HL-60 (cell line): ENCODE measurements around the gene ACVR2A.

ENCODE experiments used
- POLR2AphosphoS5 ChIP-seq: IDR thresholded peaks from 2 replicates; pipeline ENCODE4 v1.6.1; 2012; ENCODE audit warnings: low read depth
- TF ChIP-seq, protein P1 (sequence below): IDR thresholded peaks from 2 replicates; pipeline ENCODE4 v1.6.1; 2012; ENCODE audit warnings: low read depth; ENCODE audit not compliant: insufficient replicate concordance
- TF ChIP-seq, protein P2 (sequence below): IDR thresholded peaks from one replicate; pipeline ENCODE4 v1.5.1; 2011; ENCODE audit warnings: low read length, control low read depth, inconsistent platforms; ENCODE audit not compliant: insufficient read depth

DNA sequence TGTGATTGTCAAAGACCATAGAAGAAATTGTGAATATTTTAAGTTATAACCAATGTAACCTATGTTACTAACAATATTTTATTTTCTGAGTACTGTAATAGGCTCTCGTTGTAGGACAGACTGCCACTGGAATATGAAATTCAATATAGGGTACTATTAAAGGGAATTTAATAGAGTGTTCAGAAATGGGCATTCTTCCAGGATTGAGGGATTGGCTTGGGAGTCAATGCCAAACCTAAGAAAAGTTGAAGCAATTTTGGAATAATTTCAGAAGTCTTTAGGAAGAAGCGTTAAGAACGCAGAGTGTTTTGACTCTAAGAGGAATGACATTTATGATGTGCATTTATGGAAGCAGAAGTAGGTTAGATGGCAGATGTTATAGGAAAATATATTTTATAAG, 79.0 kb downstream of the ACVR2A start:
- TF ChIP-seq, protein P1, sequence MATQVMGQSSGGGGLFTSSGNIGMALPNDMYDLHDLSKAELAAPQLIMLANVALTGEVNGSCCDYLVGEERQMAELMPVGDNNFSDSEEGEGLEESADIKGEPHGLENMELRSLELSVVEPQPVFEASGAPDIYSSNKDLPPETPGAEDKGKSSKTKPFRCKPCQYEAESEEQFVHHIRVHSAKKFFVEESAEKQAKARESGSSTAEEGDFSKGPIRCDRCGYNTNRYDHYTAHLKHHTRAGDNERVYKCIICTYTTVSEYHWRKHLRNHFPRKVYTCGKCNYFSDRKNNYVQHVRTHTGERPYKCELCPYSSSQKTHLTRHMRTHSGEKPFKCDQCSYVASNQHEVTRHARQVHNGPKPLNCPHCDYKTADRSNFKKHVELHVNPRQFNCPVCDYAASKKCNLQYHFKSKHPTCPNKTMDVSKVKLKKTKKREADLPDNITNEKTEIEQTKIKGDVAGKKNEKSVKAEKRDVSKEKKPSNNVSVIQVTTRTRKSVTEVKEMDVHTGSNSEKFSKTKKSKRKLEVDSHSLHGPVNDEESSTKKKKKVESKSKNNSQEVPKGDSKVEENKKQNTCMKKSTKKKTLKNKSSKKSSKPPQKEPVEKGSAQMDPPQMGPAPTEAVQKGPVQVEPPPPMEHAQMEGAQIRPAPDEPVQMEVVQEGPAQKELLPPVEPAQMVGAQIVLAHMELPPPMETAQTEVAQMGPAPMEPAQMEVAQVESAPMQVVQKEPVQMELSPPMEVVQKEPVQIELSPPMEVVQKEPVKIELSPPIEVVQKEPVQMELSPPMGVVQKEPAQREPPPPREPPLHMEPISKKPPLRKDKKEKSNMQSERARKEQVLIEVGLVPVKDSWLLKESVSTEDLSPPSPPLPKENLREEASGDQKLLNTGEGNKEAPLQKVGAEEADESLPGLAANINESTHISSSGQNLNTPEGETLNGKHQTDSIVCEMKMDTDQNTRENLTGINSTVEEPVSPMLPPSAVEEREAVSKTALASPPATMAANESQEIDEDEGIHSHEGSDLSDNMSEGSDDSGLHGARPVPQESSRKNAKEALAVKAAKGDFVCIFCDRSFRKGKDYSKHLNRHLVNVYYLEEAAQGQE, result no peak
- TF ChIP-seq POLR2AphosphoS5, result no peak
- TF ChIP-seq, protein P2, sequence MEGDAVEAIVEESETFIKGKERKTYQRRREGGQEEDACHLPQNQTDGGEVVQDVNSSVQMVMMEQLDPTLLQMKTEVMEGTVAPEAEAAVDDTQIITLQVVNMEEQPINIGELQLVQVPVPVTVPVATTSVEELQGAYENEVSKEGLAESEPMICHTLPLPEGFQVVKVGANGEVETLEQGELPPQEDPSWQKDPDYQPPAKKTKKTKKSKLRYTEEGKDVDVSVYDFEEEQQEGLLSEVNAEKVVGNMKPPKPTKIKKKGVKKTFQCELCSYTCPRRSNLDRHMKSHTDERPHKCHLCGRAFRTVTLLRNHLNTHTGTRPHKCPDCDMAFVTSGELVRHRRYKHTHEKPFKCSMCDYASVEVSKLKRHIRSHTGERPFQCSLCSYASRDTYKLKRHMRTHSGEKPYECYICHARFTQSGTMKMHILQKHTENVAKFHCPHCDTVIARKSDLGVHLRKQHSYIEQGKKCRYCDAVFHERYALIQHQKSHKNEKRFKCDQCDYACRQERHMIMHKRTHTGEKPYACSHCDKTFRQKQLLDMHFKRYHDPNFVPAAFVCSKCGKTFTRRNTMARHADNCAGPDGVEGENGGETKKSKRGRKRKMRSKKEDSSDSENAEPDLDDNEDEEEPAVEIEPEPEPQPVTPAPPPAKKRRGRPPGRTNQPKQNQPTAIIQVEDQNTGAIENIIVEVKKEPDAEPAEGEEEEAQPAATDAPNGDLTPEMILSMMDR, result no peak
